GM18867 (cell line): Measurements from ENCODE around the gene FOXK2.
"Not testable (repeated sequence)": the region's sequence is repeated elsewhere in the genome, so short reads cannot be mapped to it uniquely, and the experiment has no call there.

Experiments
- ATAC-seq: cut with Tn5 transposase; IDR thresholded peaks from one replicate; pipeline ENCODE4 v1.9.1; 2021; ENCODE audit warnings: mild to moderate bottlenecking, moderate library complexity; ENCODE audit not compliant: unreplicated experiment

FOXK2 gene

DNA sequence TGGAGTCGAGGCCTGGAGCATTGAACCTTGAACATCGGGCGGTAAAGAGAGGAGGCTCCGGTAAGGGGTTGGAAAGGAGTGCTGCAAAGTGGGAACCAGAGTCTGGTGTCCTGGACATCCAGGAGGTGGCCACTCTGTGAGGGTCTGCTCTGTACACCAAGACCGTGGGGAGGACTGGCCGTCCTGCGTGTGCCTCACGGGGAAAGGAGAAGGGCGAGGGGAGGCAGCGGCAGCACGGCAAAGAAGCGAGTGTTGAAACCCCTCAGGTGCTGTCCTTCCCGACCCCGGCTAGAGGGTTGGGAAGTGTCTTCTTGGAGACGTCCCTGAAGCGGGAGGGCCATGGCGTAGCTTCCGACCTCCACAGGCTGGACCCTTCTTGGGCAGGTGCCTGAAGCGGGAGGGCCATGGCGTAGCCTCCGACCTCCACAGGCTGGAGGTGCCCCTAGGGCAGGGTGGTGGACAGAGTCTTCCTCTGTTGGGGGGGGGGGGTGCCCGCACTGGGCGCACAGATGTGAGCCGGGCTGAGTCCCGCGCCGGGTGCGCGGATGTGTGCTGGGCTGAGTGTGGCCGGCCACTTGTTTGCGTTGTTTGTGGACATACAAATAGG lies 42.0 kb downstream of the FOXK2 start:
- ATAC-seq, result no peak

DNA sequence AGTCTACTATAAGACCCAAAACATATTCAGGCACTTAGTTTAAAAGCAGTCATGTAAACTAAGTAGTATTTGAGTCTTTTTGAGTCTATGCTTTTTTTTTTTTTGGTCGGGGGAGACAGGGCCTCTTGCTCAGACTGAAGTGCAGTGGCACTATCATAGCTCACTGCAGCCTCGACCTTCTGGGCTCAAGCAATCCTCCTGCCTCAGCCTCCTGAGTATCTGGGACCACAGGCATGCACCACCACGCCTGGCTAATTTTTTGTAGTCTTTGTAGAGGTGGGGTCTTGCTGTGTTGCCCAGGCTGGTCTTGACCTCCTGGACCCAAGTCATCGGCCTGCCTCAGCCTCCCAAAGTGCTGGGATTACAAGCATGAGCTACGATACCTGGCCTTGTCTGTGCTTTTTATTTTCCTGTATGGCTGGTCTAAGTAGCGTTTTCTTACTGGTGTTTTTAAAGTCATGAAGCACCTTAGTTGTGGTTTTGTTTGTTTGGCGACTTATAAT lies 43.2 kb downstream of the FOXK2 start:
- ATAC-seq, result not testable (repeated sequence)

DNA sequence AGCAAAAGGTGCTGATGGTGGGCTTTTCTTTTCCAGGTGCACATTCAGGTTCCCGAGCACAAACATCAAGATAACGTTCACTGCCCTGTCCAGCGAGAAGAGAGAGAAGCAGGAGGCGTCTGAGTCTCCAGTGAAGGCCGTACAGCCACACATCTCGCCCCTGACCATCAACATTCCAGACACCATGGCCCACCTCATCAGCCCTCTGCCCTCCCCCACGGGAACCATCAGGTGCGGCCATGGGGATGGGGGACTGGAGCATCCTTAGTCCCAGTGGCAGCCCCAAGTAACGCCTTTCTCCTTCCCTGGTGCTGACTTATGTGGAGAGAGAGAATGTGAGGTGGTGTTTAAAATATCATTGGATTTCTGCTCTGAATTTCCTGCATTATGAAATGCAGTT lies 43.8 kb downstream of the FOXK2 start:
- ATAC-seq, result no peak

DNA sequence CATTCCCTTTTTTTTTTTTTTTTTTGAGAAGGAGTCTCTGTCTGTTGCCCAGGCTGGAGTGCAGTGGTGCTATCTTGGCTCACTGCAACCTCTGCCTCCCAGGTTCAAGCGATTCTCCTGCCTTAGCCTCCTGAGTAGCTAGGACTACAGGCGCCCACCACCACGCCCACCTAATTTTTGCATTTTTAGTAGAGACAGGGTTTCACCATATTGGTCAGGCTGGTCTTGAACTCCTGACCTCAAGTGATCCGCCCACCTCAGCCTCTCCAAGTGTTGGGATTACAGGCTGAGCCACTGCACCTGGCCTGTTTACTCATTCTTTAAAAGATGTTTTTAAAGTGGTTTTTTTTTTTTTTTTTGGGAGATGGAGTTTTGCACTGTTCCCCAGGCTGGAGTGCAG lies 44.2 kb downstream of the FOXK2 start:
- not testable (repeated sequence) for ATAC-seq

DNA sequence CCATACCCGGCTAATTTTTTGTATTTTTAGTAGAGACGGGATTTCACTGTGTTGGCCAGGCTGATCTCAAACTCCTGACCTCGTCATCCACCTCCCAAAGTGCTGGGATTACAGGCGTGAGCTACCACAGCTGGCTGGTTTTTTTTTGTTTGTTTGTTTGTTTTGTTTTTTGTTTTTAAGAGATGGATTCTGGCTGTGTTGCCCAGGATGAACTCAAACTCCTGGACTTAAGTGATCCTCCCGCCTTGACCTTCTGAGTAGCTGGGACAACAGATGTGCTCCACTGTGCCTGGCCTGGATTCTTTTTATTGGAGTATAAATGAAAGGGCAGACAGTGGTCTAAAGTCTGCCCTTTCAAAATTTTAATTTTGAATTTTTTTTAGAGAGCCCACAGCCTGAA lies 44.7 kb downstream of the FOXK2 start:
- ATAC-seq, result no peak

DNA sequence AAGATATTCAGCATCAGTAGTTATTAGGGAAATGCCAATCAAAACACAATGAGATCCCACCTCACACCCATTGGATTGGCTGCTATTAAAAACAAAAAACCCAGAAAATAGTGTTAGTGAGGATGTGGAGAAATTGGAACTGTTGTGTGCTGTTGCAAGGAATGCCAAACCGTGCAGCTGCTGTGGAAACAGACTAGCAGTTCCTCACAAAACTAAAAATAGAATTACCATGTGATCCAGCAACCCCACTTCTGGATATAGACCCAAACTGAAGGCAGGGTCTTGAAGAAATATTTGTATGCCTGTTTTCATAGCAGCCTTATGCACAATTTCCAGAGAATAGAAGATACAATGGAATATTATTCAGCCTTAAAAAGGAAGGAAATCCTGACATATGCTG lies 46.0 kb downstream of the FOXK2 start:
- ATAC-seq, result no peak

DNA sequence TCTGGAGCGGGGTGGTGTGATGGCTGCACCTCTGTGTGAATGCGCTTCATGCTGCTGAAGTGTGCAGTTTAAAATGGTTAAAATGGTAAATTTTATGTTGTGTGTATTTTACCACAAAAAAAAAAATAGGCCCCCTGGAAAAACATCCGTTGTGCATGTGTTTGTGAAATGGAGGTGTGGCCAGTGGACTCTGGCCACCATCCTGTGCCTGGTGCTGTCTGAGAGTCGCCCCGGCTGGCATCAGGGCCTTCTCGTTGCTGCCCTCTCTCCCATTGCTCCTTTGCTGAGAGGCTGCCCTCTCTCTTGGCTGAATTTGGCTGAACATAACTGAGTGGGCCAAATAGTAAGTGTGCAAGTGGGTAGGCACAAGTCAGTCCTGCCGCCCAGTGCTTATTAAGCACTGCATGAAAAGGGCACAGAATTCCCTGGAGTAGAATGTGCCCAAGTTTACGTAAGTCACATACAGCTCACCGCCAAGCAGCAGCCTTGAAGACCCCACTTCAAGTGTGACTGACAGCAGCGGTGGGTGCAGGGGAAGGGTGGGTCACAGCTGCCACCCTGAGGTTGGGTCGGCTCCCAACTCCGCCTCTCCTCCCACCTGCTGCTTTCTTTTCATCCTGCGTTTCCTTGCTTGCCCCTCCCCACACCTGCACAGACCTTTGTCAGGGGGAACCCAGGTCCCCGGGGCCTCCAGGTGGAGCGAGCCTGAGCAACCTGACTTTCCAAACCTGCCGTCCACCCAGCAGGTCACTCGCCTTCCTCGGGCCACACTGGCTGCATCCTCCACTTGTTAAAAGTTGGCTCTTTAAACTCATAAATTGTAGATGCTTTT lies 46.8 kb downstream of the FOXK2 start:
- no peak for ATAC-seq

DNA sequence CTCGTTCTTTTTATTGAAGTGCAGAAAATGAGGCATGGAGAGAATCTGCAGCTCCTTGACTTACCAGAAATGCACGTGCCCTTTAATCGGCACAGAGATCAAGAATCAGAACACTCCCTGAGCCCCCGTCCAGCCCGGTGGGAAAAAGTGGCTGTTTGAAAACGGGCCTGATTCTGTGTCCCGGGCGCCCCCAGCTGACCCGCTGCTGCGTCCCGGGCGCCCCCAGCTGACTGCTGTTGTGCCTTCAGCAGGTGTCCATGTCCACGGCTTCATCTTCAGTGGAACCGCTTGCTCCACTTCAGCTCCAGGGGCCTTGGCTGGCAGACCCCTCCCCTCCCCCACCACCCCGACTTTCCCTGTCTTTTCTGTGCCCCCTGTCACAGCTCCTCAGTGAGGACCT lies 47.8 kb downstream of the FOXK2 start:
- ATAC-seq, result no peak

DNA sequence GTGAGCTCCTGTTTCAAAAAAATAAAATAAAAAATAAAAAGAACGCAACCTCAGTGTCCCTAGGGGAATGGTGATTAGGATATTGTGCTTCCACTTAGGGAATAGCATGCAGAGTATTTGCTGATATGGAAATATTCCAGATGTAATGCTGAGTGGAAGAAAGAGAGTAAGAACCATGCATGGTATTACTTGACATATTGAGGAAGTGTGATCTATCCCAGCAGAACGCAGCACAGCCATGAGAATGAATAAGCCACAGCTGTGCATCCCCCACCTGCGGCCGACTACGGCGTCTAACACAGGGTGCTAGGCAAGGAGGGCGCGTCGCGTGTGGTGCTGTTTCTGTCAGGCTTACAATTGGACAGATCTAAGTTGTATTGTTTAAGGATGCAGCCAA lies 49.5 kb downstream of the FOXK2 start:
- no peak for ATAC-seq

DNA sequence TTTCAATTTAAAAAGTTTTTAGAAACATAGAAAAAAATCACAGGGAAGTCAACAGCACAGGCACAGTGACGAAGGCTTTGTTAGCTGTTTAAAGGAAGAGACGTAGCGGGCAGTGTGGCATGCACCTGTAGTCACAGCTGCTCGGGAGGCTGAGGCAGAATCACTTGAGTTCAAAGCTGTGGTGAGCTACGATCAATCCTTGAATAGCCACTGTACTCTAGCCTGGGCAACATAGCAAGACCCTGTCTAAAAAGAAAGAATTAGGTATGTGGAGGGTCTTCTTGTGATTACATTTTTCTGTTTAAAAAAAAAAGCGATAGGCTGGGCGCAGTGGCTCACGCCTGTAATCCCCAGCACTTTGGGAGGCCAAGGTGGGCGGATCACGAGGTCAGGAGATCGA lies 50.1 kb downstream of the FOXK2 start:
- ATAC-seq, result no peak

DNA sequence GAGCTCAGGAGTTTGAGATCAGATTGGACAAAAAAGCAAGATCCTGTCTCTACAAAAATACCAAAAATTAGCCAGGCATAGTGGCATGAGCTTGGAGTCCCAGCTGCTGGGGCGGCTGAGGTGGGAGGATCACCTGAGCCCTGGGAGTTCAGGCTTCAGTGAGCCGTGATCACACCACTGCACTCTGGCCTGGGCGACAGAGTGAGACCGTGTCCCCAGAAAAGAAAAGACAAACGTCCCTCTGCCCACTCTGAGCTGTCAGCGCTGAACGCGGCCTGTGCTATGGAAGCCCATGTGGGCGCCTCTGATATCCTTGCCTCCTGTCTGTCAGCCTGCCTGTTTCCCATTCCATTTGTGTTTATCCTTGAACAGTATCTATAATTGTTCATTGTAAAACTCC lies 50.7 kb downstream of the FOXK2 start:
- ATAC-seq, result no peak

DNA sequence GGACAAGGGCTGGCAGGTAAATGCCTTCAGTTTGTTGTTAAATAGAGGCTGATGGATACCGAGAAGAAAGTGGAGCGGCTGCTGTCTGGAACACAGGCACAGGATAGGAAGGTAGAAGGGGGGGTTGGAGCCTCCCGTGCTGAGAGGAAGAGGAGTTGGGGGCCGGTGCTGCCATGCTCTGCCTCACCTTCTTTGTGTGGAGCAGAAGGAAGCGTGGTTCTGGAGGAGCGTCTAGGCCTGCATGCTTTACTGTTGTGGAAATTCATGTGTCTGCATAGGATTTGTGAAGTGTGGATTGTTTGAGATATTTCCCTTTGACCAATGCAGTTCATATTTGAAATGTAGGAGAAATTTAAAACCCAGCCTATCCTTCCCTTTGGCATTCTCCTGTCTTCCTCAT lies 52.3 kb downstream of the FOXK2 start:
- ATAC-seq, result no peak

DNA sequence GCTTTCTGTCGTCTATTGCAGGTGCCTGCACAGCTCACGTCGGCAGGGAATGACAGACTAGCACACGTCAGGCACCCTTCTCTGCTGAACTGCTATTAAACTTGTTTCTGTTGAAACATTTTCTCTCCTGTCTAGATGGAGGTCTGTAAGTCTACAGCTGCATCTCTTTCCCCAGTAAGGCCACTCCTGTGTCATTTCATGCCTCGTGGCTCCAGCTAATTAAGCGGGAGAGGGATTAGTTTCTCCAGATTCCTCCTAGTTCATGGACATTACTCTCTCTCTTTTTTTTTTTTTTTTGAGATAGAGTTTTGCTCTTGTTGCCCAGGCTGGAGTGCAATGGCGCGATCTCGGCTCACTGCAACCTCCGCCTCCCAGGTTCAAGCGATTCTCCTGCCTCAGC lies 54.5 kb downstream of the FOXK2 start:
- ATAC-seq, result no peak

DNA sequence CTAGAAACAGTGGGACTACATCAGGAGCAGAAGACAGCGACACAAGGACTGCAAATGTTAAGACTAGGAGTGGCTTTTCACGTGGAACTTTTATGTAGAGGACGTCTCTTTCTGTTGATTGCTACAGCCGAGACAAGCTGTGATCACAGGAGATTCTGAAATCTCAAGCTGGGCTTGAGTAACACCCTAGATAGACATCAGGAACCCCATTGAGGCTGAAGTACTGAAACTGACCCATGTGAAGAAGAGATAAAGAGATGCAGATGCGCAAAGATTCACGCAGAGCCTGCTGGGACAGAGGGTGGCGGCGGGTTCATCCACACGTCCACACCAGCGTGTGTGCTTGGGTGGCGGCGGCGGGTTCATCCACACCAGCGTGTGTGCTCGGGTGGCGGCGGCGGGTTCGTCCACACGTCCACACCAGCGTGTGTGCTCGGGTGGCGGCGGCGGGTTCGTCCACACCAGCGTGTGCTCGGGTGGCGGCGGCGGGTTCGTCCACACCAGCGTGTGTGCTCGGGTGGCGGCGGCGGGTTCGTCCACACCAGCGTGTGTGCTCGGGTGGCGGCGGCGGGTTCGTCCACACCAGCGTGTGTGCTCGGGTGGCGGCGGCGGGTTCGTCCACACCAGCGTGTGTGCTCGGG lies 56.2 kb downstream of the FOXK2 start:
- ATAC-seq, result not testable (repeated sequence)

DNA sequence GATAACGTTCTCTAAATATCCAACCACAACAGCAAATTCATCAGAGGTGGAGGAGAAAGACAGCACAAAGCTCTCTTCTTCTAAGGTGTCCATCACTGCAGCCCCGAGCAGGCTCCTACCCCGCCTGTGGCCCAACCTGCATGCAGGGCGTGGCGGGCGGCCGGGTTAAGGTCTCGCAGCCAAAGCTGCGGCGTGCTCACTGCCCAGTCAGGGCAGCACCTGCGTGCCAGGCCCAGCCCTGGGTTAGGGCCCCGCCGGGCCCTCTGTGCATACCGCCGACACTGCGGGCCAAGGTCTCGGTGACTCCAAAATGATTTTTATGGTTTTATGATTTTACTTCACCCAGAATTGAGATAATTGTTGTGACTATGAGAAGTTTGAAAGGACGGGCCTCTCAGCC lies 57.8 kb downstream of the FOXK2 start:
- no peak for ATAC-seq

DNA sequence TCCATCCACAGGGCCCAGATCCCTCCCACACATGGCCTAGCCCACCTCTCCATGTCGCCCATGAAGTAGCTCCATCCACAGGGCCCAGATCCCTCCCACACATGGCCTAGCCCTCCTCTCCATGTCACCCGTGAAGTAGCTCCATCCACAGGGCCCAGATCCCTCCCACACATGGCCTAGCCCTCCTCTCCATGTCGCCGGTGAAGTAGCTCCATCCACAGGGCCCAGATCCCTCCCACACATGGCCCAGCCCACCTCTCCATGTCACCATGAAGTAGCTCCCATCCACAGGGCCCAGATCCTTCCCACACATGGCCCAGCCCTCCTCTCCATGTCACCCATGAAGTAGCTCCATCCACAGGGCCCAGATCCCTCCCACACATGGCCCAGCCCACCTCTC lies 60.4 kb downstream of the FOXK2 start:
- ATAC-seq, result not testable (repeated sequence)

DNA sequence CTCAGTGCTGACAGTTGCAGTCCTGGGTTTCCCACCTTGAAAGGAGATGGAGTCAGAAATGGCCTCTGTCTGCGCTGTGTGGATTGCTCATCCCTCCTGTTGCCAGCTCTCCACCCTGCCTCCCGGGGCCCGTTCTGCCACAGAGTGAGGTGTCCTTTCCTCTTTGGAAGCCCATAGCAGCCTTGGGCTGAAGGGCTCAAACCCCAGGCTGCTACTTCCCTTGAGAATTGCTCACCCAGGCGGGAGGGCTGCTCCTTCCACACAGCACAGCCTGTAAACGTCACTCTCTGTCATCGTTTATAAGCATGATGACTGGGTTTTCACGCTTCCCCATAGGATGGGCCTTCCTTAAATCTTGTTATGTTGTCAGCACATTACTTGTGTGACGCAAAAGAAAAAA lies 62.7 kb downstream of the FOXK2 start:
- no peak for ATAC-seq

DNA sequence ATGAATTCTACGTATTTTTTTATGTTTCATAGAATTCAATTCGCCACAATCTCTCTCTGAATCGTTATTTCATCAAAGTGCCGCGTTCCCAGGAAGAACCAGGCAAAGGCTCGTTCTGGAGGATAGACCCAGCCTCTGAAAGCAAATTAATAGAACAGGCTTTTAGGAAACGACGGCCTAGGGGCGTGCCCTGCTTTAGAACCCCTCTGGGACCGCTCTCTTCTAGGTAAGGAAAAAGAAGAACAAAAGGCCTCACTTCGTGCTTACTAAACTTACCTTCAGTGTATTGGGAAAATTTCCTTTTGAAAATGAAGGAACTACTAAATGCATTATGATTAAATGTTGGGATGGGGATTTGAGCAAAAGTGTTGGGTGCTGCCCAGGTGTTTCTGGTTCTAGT lies 63.2 kb downstream of the FOXK2 start:
- no peak for ATAC-seq

DNA sequence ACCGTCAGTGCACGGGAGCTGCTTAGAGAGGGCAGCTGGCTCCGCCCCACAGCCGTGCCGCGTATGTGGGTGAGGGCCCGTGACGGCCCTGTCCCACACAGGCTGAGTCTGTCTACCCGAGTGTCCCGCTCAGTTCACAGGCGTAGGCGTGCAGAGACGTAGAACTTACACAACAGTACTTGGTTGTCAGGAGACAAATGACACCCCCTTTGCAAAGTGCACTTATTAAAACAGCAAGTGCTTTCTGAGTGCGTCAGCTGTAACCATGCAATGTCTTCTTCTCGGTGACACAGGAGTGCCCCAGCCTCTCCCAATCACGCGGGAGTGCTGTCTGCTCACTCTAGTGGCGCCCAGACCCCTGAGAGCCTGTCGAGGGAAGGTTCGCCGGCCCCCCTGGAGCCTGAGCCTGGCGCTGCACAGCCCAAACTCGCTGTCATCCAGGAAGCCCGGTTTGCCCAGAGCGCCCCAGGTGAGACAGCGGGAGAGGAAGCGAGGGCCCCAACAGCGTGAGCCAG lies 64.2 kb downstream of the FOXK2 start:
- ATAC-seq, result no peak

DNA sequence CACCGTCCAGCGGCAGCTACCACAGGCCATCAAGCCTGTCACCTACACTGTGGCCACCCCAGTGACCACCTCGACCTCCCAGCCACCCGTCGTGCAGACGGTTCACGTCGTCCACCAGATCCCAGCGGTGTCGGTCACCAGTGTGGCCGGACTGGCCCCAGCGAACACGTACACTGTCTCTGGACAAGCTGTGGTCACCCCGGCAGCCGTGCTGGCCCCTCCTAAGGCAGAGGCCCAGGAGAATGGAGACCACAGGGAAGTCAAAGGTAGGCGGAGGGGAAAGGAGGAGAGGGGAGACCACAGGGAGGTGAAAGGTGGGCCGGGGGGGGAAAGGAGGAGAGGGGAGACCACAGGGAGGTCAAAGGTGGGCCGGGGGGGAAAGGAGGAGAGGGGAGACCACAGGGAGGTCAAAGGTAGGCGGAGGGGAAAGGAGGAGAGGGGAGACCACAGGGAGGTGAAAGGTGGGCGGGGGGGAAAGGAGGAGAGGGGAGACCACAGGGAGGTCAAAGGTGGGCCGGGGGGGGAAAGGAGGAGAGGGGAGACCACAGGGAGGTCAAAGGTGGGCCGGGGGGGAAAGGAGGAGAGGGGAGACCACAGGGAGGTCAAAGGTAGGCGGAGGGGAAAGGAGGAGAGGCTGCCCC lies 66.5 kb downstream of the FOXK2 start:
- not testable (repeated sequence) for ATAC-seq

DNA sequence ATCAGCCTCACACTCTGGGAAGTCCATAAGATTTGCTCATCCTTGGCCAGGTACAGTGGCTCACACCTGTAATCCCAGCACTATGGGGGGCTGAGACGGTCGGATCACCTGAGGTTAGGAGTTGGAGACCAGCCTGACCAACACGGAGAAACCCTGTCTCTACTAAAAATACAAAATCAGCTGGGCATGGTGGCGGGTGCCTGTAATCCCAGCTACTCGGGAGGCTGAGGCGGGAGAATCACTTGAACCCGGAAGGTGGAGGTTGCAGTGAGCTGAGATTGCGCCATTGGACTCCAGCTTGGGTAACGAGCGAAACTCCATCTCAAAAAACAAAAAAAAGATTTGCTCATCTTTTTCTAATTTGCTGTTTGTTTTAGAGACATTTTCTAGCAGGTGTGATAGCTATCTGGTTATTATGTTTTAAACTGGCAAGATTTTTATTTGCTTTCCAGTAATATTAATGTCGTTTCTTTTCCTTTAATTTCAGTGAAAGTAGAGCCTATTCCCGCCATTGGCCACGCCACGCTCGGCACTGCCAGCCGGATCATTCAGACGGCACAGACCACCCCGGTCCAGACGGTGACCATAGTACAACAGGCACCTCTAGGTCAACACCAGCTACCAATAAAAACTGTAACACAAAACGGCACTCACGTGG lies 67.2 kb downstream of the FOXK2 start:
- no peak for ATAC-seq
